Fibroblast of skin of right biceps (primary cell): ENCODE results near the gene HOXA6.
A peak's percentile ranks its signal among the peaks of the same experiment; 100 is the strongest.

Experiments used
- DNase-seq: peaks from one replicate; pipeline ENCODE4 v3.0.0-alpha.2; 2013

The HOXA6 gene

GRCh38 chr7:27161214-27161720 lies 13.7 kb upstream of the HOXA6 start:
- no peak for DNase-seq

DNA sequence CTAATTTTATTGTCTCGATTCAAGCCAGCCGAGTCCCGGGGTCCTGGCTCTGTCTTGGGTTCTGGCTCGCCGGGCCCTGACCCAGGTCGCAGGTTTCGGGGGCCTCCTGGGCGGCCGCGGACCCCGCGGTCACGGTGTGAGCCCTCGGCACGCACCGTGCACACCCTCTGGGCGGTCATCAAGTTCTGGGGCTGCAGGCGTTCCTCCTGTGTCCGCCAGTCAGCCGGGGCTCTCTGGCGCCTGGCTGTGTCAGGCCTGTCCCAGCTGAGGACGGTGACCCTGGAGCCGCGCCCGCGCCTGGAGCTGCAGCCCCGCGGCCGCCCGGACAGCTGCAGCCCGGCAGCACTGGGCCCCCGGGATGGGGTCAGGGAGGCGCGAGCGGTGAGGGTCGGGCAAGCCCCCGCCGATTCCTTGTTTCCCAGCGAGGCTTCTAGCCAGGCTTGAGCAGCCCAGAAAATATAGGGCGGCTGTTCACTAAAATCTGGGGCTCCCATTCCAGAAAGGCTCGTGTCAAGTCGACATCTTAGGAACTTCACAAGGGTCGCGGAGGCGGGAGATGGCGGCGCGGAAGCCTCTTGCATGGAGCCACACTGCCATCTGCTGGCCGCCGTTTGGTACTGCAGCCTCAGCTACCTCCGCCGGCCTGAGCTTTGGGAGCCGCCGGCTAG lies 13.1 kb upstream of the HOXA6 start:
- peak; percentile 84 for DNase-seq

- no peak for DNase-seq
Measured at GRCh38 chr7:27160145-27160545, 12.6 kb upstream of the HOXA6 start.

DNA sequence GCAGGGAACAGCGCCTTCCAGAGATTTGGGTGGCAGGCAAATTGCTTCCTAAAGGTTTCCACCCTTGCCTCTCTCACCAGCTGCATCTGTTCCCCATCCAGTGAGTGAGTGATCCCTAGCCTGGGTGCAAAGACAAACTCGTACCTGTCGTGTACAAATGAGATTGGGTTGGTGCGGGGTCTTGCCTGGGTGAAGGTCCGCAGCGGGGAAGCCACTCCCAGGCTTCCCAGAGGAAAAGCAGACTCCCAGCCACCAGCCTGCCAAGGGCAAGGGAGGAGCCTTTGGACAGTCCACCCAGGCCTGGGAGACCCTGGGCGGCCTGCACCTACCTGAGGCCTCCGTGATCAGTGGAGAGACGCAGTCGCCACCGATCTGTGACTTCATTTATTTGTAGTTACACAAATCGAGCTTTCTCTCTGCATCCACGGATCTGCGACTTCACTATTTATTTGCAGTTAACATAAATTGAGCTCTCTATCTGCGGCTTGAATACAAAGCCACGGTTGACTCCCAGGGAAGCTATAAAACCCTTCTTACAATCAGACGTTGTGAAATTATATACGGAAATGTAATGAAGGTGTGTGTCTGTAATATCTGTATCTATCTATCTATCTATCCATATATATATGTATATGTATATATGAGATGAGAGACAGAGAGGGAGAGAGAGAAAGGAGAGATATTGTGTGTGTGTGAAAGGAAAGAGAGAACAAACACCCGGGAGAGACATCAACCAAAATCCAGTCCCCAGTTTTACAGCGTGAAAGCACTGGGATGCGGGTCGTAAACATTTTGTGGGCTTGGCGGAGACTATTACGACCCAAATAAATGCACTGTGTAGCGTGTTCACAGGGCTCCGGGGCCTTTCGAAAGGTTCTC lies 11.9 kb upstream of the HOXA6 start:
- no peak for DNase-seq

DNA sequence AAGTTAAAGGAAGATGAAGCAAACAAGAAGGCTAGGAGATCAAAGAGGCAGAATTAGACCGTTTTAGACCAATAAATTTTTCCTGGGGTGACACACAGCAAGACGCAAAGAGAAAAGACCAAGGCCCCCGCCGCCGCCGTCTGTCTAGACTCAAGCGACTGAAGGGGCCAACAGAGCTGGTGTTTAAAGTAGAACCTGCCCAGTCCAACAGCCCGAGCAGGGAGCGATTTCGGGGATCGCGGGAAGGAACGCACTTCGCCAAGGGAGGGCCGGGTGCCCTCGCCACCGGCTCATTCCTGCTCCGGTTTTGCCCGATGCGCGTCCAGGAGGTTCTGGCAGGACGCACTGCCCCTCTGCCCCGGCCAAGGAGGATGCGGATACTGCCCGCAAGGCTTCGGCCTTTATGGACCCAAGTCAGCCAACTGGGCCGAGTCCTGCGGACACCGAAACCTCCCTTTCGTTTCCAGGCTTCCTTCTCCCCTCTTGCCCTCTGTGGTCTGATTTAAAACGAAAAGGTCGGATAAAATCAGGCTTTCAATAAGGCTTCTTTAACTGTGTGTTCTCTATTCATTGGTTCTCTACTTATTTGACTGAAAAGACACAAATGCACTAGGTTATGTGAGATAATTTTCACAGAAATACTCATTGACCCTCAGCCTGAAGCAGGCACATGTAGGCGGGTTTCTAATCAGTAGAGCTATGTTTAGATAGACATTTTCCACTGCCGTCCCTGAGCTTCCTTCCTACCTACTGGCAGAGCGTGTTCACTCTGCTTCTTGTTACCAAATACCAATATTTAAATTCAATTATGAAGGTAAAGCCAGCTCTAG lies 11.1 kb upstream of the HOXA6 start:
- DNase-seq = no peak

- no peak for DNase-seq
Measured at GRCh38 chr7:27157702-27158431, 10.3 kb upstream of the HOXA6 start.

GRCh38 chr7:27156916-27157701 lies 9.5 kb upstream of the HOXA6 start:
- no peak for DNase-seq

DNA sequence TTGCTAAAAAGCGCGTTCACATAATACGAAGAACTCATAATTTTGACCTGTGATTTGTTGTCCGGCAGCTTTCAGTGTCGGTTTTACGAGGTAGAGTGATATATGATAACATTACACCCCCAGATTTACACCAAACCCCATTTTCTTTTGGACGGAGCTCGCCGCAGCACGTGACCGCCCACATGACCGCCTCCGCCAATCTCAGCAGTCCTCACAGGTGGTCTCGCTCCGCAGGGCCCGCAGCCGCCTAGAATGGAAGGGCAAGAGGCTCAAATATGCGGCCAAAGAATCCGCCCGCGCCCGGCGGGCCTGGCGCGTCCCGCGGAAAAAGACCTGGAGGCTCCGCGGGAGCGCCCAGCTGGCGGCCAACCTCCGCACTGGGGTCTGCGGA lies 8.9 kb upstream of the HOXA6 start, which contains the start of gene HOXA7:
HOXA7 (minus strand) TSS at position 168 of the 391 bp plus-strand sequence; CDS start at position 38, 130 bp downstream.
- DNase-seq = peak; percentile 77

DNA sequence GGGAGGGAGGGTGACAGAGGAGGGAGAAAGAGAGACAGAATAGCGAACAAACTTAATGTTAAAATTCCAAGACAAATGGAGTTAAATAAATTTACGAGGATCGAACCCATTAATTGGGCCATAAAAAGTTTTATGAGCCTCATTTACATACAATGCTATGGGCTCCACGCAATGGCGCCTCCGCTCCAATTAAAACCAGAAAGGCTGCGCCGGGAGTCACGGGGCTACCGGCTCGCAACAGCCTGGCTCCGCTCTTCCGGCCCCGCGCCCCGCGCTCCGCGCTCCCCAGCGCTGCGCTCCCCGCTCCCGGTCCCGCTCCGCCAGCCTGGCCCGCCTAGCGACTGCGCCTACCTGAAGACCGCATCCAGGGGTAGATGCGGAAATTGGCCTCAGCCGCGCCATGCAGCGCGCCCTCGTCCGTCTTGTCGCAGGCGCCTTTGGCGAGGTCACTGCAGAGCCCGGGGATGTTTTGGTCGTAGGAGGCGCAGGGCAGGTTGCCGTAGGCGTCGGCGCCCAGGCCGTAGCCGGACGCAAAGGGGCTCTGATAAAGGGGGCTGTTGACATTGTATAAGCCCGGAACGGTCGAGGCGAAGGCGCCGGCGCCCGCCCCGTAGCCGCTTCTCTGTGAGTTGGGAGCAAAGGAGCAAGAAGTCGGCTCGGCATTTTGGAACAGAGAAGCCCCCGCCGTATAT lies 8.4 kb upstream of the HOXA6 start:
- no peak for DNase-seq

GRCh38 chr7:27154901-27155815 lies 7.6 kb upstream of the HOXA6 start:
- no peak for DNase-seq

DNA sequence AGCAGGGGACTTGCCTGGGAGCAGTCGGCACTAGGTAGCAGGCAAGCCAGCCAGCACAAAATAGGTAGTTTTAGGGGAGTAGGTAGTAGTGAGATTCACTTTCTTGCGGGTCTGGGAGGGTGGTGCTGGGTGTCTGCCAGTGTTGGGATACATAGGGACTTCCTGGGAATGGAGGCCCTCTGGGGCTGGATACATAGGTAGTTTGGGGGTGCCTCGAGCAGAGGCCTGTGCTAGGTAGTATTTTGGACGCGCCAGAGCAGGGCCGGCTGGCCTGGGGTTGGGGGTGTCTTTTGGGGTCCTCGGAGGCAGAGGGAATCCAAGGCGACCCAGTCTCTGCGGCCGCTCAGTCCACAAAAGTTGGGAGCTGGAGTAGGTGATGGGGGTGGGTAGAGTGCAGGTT lies 6.8 kb upstream of the HOXA6 start:
- no peak for DNase-seq

DNA sequence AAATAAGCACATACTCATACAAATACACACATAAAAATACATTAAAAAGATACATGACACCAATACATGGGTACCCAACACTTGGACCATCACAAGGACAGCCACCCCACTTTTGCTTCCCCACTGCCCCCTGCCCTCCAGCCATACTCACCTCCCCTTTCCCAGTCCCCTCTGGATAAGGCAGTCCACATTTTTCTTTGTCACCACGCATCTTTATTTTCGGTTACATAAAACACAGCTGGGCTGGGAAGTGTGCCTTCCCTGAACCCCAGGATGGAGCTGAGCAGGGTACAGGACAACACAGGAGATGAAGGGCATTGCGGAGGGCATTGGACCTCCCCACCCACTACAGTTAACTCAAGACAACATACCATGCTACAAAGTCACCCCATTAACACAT lies 6.0 kb upstream of the HOXA6 start:
- no peak for DNase-seq

DNA sequence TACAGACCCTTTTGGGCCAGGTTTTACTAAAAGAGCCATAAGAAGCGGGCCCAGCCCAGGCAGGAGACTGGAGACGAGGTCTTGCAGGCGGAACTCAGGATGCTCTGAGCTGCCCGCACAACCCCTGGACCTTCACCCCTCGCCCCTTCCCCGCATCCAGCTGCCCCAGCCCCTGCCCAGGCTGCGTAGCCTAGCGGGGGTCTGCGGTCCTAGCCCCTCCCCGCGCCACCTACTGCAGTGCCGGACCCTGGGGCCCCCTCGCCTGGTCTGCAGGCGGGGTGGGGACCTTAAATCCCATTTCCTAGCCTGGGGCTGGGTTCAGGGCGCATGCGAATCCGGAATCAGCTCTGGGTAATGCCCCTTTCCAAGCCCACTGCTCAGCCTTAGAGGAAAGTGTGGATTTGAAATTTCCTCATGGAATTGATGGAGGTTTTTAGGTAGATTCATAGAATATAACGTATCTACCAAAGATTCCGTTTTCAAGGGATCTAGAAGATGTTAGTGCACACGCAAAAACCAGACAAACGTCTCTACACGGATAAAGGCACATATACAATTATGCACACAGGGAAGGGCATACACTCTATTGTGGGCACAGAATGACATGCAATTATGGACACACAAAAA lies 5.4 kb upstream of the HOXA6 start:
- no peak for DNase-seq

- DNase-seq = peak; percentile 60
Measured at GRCh38 chr7:27151931-27152815, 4.6 kb upstream of the HOXA6 start, which contains the start of gene HOXA3. TSS of gene HOXA3 (minus strand) at chr7:27152583. CDS start at chr7:27110640, 41,943 bp downstream.

DNA sequence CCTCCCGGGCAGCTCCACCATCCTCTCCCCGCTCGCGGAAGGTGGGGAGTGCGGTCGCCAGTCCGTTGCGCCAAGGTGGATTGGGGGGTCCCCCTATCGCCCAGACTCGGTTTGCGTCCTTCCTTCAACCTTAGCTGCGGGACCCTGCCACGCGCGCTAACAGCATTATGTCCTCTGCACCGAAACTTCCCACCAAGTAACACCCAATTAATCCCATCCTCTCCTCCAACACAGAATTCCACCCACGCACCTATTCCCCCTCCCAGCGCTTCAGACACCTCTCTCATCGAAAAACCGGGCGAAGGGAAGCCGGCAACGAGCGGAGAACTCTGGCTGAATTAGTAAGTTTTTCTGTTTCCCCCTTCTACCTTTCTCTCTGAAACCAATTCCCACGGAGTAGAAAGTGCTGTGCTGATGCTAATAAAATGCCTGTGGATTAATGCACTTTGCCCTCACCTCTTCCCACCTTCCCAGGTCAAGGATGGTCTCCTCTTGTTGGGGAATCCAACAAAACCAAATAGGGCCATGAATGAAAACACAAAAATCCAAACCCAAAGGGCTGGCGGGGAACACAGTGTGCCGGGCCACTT lies 3.9 kb upstream of the HOXA6 start:
- no peak for DNase-seq

- DNase-seq = peak; percentile 78
Measured at GRCh38 chr7:27150568-27151340, 3.2 kb upstream of the HOXA6 start.
